Measurements from ENCODE around the gene ADGRA1.

The ADGRA1 gene

GRCh38 chr10:133180192-133180964 lies 92.7 kb downstream of the ADGRA1 start:
- no peak for DNase-seq (ENCODE audit: low spot score)

- DNase-seq (ENCODE audit: low spot score): no peak
Measured at GRCh38 chr10:133180965-133181639, 93.4 kb downstream of the ADGRA1 start.
